Measurements from ENCODE around the gene NUBP1. TPM values are rescaled to one million over a fixed set of nuclear protein-coding genes. Genes with fewer than 3 reads are reported as not detected.

NUBP1 gene
- total and polyA plus RNA-seq, 9 of the 15 experiments (the other 6 are each of a cell fraction or from before 2014, with no cell fraction given) = 17.2 to 55.1 (median 35.6) TPM

GRCh38 chr16:10693889-10694288 lies 49.8 kb upstream of the NUBP1 start (continued):
- no peak for TF ChIP-seq PKNOX1 (IDR thresholded peaks at IDR 0.05)
- TF ChIP-seq ZBTB9 (CRISPR knock-in tag; IDR thresholded peaks at IDR 0.05) = no peak
- no peak for TF ChIP-seq ZNF512 (tag; IDR thresholded peaks at IDR 0.05)
- no peak for TF ChIP-seq ZNF184 (CRISPR knock-in tag; IDR thresholded peaks at IDR 0.05)
- no peak for TF ChIP-seq BRF1 (IDR thresholded peaks at IDR 0.05; ENCODE audit: borderline replicate concordance, extremely low read depth, insufficient read length)
- no peak for TF ChIP-seq LARP7 (IDR thresholded peaks at IDR 0.05)

- ATAC-seq = no peak
- no peak for FAIRE-seq
- Histone ChIP-seq H3K9me3 (replicated peaks; ENCODE audit: control insufficient read depth, insufficient read depth, low read depth, low read length) (no peaks in the 10 kb centered on the region), H2AFZ (ENCODE audit: low read depth, low read length) (no peak overlapping the region), H3K9me1 (ENCODE audit: control insufficient read depth, insufficient read depth, low read length) (no peaks in the 10 kb centered on the region), H3K4me1 (replicated peaks in 1 of 2; ENCODE audit: control insufficient read depth in 2 of 2, insufficient read depth in 2 of 2, low read length in 2 of 2) (peaks cover 0 to 4% of the 10 kb centered on the region in 2 experiments; a peak in 2 of 5 replicates), H3K4me3 (no peak overlapping the region), H3K79me2 (ENCODE audit: control insufficient read depth, insufficient read depth, low read length) (no peaks in the 10 kb centered on the region), H4K20me1 (replicated peaks; ENCODE audit: control insufficient read depth, insufficient read depth, low read length) (no peaks in the 10 kb centered on the region), H3K27ac (ENCODE audit: extremely low read depth, low read depth, low read length) (no peak overlapping the region), H3K27me3 (ENCODE audit: control insufficient read depth in 2 of 2, insufficient read depth in 2 of 2, low read length in 2 of 2) (peaks cover 29 to 45% of the 10 kb centered on the region in 2 experiments), H3K9ac (ENCODE audit: insufficient read depth in 1 of 2, low read depth in 2 of 2, low read length in 2 of 2) (no peak overlapping the region), H3K4me2 (ENCODE audit: insufficient read depth, low read length) (no peak overlapping the region), H3K36me3 (ENCODE audit: control insufficient read depth, insufficient read depth, low read length) (no peaks in the 10 kb centered on the region)
- intact Hi-C loops (cut with micrococcal nuclease) (no loop called here), in situ Hi-C loops (cut with MboI) (no loop called here)
- CTCF ChIA-PET (ENCODE audit: low intra/inter-chr PET ratio) = interaction anchor here (0.6 kb wide), 1 partner anchor 172 kb away, joined by 3 read pairs; no protein-coding TSS in a partner anchor
- no peak for DNase-seq (ENCODE audit: extremely low read depth in 1 of 4, low spot score in 3 of 4)
- TF ChIP-seq SIN3A (IDR thresholded peaks at IDR 0.05; ENCODE audit: borderline replicate concordance in 2 of 2, control insufficient read depth in 1 of 2, low read depth in 2 of 2, low read length in 2 of 2) (no peak), RBBP5 (IDR thresholded peaks at IDR 0.05; ENCODE audit: borderline replicate concordance, insufficient read depth, low read length, poor library complexity, severe bottlenecking) (no peak), SMAD3 (CRISPR knock-in tag; conservative IDR thresholded peaks at IDR 0.05) (no peak), MEF2D (tag; conservative IDR thresholded peaks at IDR 0.05; ENCODE audit: low read depth) (no peak), HDGF (IDR thresholded peaks at IDR 0.05) (no peak), IRF1 (CRISPR knock-in tag; IDR thresholded peaks at IDR 0.05; ENCODE audit: borderline replicate concordance) (no peak), ZEB2 (IDR thresholded peaks at IDR 0.05) (no peak), HDAC6 (IDR thresholded peaks at IDR 0.05; ENCODE audit: low read depth, low read length) (no peak), TSC22D4 (tag; IDR thresholded peaks at IDR 0.05) (no peak), JUN (IDR thresholded peaks at IDR 0.05; ENCODE audit: borderline replicate concordance, low read depth, low read length) (no peak), JUN (CRISPR knock-in tag; IDR thresholded peaks at IDR 0.05; ENCODE audit: borderline replicate concordance) (no peak), RCOR1 (IDR thresholded peaks at IDR 0.05; ENCODE audit: borderline replicate concordance in 1 of 2, low read depth in 2 of 2, low read length in 2 of 2) (no peak)
- WGBS (ENCODE audit: insufficient coverage, low coverage, missing lambda C conversion rate) = 12% methylated on average over 21 of the region's 21 CpGs
- no TSS peak for BruUV-seq (replicated peaks)
- POLR2A ChIA-PET = no interaction called here
Measured at GRCh38 chr16:10694306-10694705, 49.3 kb upstream of the NUBP1 start.

Data from K562 (cell line).